GM23248 (cell line): ENCODE data around the gene KDM4B.

ENCODE experiments used
- EZH2 ChIP-seq: fragments of 200-600 bp; sonication (generic); IDR thresholded peaks from 2 replicates; pipeline ENCODE4 v1.6.1; 2018; ENCODE audit warnings: antibody characterized with exemption, mild to moderate bottlenecking; ENCODE audit not compliant: insufficient read depth, poor library complexity, severe bottlenecking
- EZH2phosphoT487 ChIP-seq: fragments of 200-600 bp; sonication (generic); IDR thresholded peaks from 2 replicates; pipeline ENCODE4 v1.6.1; 2018; ENCODE audit warnings: antibody characterized with exemption, moderate library complexity, mild to moderate bottlenecking, low read depth; ENCODE audit not compliant: insufficient read depth

- TF ChIP-seq EZH2, result no peak
- no peak for TF ChIP-seq EZH2phosphoT487
These were observed 98.8 kb downstream of the KDM4B start for GRCh38 chr19:5067678-5068077.
